Measurements from ENCODE around the gene GUCD1. TPM values are rescaled to one million over a fixed set of nuclear protein-coding genes. Genes with fewer than 3 reads are reported as not detected.
"Not testable (repeated sequence)": the region's sequence is repeated elsewhere in the genome, so short reads cannot be mapped to it uniquely, and the experiment has no call there.

Gene GUCD1
- total RNA-seq, 1 experiment from 2014 or later = 87.4 TPM

- no peak for TF ChIP-seq CTCF (conservative IDR thresholded peaks at IDR 0.05)
- no peaks in the 10 kb centered on the region for H3K23me2 ChIP-seq (ENCODE audit: insufficient read length, low read depth, low read length, poor library complexity, severe bottlenecking)
- H3K4me1 Mint-ChIP-seq = peaks cover 2 to 3% of the 10 kb centered on the region in 2 experiments; a peak in 1 of 4 replicates
- no peak overlapping the region for H4K91ac ChIP-seq (ENCODE audit: insufficient read length, low read depth, low read length)
- H3K9me3 Mint-ChIP-seq = no peaks in the 10 kb centered on the region
- H3K4me2 ChIP-seq (ENCODE audit: insufficient read depth, insufficient read length, low read length) = no peak overlapping the region
- H3K27me3 Mint-ChIP-seq (ENCODE audit: low read depth) = no peaks in the 10 kb centered on the region; the same call in 1 of the 2 replicates
- no peak overlapping the region for H2BK20ac ChIP-seq (ENCODE audit: low read depth, low read length, poor library complexity, severe bottlenecking)
- H3K18ac ChIP-seq (ENCODE audit: insufficient read length, low read depth, low read length) = no peak overlapping the region
- no peaks in the 10 kb centered on the region for H3K79me2 ChIP-seq (ENCODE audit: insufficient read depth, low read length)
- WGBS (ENCODE audit: extremely low coverage, insufficient read length, low lambda C conversion rate) = no CpG with 5 or more reads among the region's 1 CpG
- H4K8ac ChIP-seq (replicated peaks; ENCODE audit: insufficient read length, low read depth, low read length) = no peak overlapping the region
- H4K20me1 ChIP-seq (ENCODE audit: control insufficient read depth, insufficient read depth, insufficient read length) = no peaks in the 10 kb centered on the region
- no peak overlapping the region for H3K4ac ChIP-seq (ENCODE audit: low read depth, low read length)
- no peaks in the 10 kb centered on the region for H3K9me3 ChIP-seq (ENCODE audit: control insufficient read depth, low read depth, low read length)
- no peak overlapping the region for H2AK5ac ChIP-seq (ENCODE audit: insufficient read length, low read length)
- H3K27ac ChIP-seq (ENCODE audit: insufficient read length, low read depth, low read length) = no peak overlapping the region
- H2BK5ac ChIP-seq (ENCODE audit: insufficient read length, low read length) = no peak overlapping the region
- no peak for DNase-seq
- no peak overlapping the region for H3K9ac ChIP-seq (ENCODE audit: extremely low read depth, insufficient read length, low read length)
- H2AFZ ChIP-seq (ENCODE audit: low read length) = no peak overlapping the region
- no peak overlapping the region for H3K14ac ChIP-seq (ENCODE audit: insufficient read depth, low read length)
- no peaks in the 10 kb centered on the region for H3K27me3 ChIP-seq (ENCODE audit: insufficient read depth, low read length)
- no peak overlapping the region for H2BK12ac ChIP-seq (ENCODE audit: insufficient read length, low read depth, low read length)
- H3K79me1 ChIP-seq (ENCODE audit: insufficient read depth, low read depth, low read length, poor library complexity, severe bottlenecking) = no peaks in the 10 kb centered on the region
- H3K4me3 Mint-ChIP-seq = no peak overlapping the region
- no peaks in the 10 kb centered on the region for H3K4me1 ChIP-seq (ENCODE audit: insufficient read depth, low read length)
- no peak overlapping the region for H3K23ac ChIP-seq (ENCODE audit: insufficient read length, low read depth, low read length)
- no peak overlapping the region for H3K27ac Mint-ChIP-seq
- no peak overlapping the region for H2BK120ac ChIP-seq (ENCODE audit: low read depth, low read length, poor library complexity, severe bottlenecking)
- no peaks in the 10 kb centered on the region for H3K36me3 Mint-ChIP-seq (ENCODE audit: insufficient read depth in 1 of 3, low read depth in 3 of 3)
- H4K5ac ChIP-seq (ENCODE audit: insufficient read length, low read depth, low read length) = no peak overlapping the region
- H3K56ac ChIP-seq (ENCODE audit: insufficient read length, low read depth, low read length) = no peak overlapping the region
- no peak overlapping the region for H3T11ph ChIP-seq (ENCODE audit: low read length)
- H2BK15ac ChIP-seq (ENCODE audit: low read depth, low read length) = no peak overlapping the region
These were observed 22.9 kb downstream of the GUCD1 start for GRCh38 chr22:24532075-24532474.

GRCh38 chr22:24530968-24531367 lies 24.0 kb downstream of the GUCD1 start:
- H3K14ac ChIP-seq (ENCODE audit: insufficient read depth, low read length); DNase-seq; H3K9ac ChIP-seq (ENCODE audit: extremely low read depth, insufficient read length, low read length); H4K91ac ChIP-seq (ENCODE audit: insufficient read length, low read depth, low read length); H3K36me3 Mint-ChIP-seq (ENCODE audit: insufficient read depth in 1 of 3, low read depth in 3 of 3); H3K56ac ChIP-seq (ENCODE audit: insufficient read length, low read depth, low read length); H3K4me2 ChIP-seq (ENCODE audit: insufficient read depth, insufficient read length, low read length); H3K79me1 ChIP-seq (ENCODE audit: insufficient read depth, low read depth, low read length, poor library complexity, severe bottlenecking); H3K9me3 Mint-ChIP-seq; H3K4me3 Mint-ChIP-seq; H3K4me1 Mint-ChIP-seq; H2BK12ac ChIP-seq (ENCODE audit: insufficient read length, low read depth, low read length); H4K20me1 ChIP-seq (ENCODE audit: control insufficient read depth, insufficient read depth, insufficient read length); H3K23me2 ChIP-seq (ENCODE audit: insufficient read length, low read depth, low read length, poor library complexity, severe bottlenecking); H3T11ph ChIP-seq (ENCODE audit: low read length); H3K18ac ChIP-seq (ENCODE audit: insufficient read length, low read depth, low read length); H2AK5ac ChIP-seq (ENCODE audit: insufficient read length, low read length); H2BK5ac ChIP-seq (ENCODE audit: insufficient read length, low read length); H3K27ac Mint-ChIP-seq; H3K9me3 ChIP-seq (ENCODE audit: control insufficient read depth, low read depth, low read length); H3K79me2 ChIP-seq (ENCODE audit: insufficient read depth, low read length); H3K23ac ChIP-seq (ENCODE audit: insufficient read length, low read depth, low read length); H3K4me1 ChIP-seq (ENCODE audit: insufficient read depth, low read length); H2BK120ac ChIP-seq (ENCODE audit: low read depth, low read length, poor library complexity, severe bottlenecking); H3K27me3 Mint-ChIP-seq (ENCODE audit: low read depth); H2AFZ ChIP-seq (ENCODE audit: low read length); H3K4ac ChIP-seq (ENCODE audit: low read depth, low read length); H2BK15ac ChIP-seq (ENCODE audit: low read depth, low read length); H3K27ac ChIP-seq (ENCODE audit: insufficient read length, low read depth, low read length); H2BK20ac ChIP-seq (ENCODE audit: low read depth, low read length, poor library complexity, severe bottlenecking); H3K27me3 ChIP-seq (ENCODE audit: insufficient read depth, low read length); H4K8ac ChIP-seq (replicated peaks; ENCODE audit: insufficient read length, low read depth, low read length); H4K5ac ChIP-seq (ENCODE audit: insufficient read length, low read depth, low read length): not testable (repeated sequence)
- WGBS (ENCODE audit: extremely low coverage, insufficient read length, low lambda C conversion rate) = no CpG with 5 or more reads among the region's 3 CpGs
